Spinal cord (tissue), 10 donors: ENCODE data around the gene HIF1A. TPM values are rescaled to one million over a fixed set of nuclear protein-coding genes. Genes with fewer than 3 reads are reported as not detected.

Source experiments
- DNase-seq, 6 donors: peaks; one replicate each; pipeline versions ENCODE4 v3.0.0 to v3.0.0-alpha.2; 2013 to 2015; ENCODE audit warnings: low spot score in 6 of 6, low read depth in 4 of 6
- H3K27ac ChIP-seq: one replicate; pipeline ENCODE4 v1.5.1; 2013; ENCODE audit warnings: low read depth, low read length, control low read depth
- H3K27me3 ChIP-seq: one replicate; pipeline ENCODE4 v1.6.1; 2013; ENCODE audit warnings: low read length; ENCODE audit not compliant: control insufficient read depth, insufficient read depth
- H3K36me3 ChIP-seq: one replicate; pipeline ENCODE4 v1.6.1; 2013; ENCODE audit warnings: low read length; ENCODE audit not compliant: control insufficient read depth, insufficient read depth
- H3K4me1 ChIP-seq: one replicate; pipeline ENCODE4 v1.6.1; 2013; ENCODE audit warnings: low read length; ENCODE audit not compliant: control insufficient read depth, insufficient read depth
- H3K4me3 ChIP-seq: one replicate; pipeline ENCODE4 v1.5.1; 2013; ENCODE audit warnings: low read depth, low read length, control low read depth
- H3K9me3 ChIP-seq: one replicate; pipeline ENCODE4 v1.6.1; 2013; ENCODE audit warnings: low read length; ENCODE audit not compliant: control insufficient read depth, insufficient read depth
- WGBS: methylation state at CpG from one replicate; pipeline ENCODE4 v1.1.5; 2013; ENCODE audit warnings: missing lambda C conversion rate; ENCODE audit not compliant: insufficient coverage; 5-methylcytosine and 5-hydroxymethylcytosine counted together
- polyA plus RNA-seq, 2 donors: library from polyadenylated mRNA; unstranded; fragments of 120-200 nt; gene quantifications; one replicate each; pipeline ENCODE4 v1.2.1, GENCODE V29; 2013; ENCODE audit not compliant: insufficient read length in 2 of 2
- total RNA-seq, 2 donors: library from RNA; depleted of rRNA in 1 of 2; stranded (reverse); fragments of 120-200 nt in 1 of 2; fragments of >200 nt in 1 of 2; gene quantifications; one replicate each; pipeline versions ENCODE4 v1.2.3 to v1.2.4, GENCODE V29; 2013 to 2014
- donor health status: healthy.

Gene HIF1A
- total and polyA plus RNA-seq, 4 donors, result 92.8 to 167 (median 96.7) TPM

DNA sequence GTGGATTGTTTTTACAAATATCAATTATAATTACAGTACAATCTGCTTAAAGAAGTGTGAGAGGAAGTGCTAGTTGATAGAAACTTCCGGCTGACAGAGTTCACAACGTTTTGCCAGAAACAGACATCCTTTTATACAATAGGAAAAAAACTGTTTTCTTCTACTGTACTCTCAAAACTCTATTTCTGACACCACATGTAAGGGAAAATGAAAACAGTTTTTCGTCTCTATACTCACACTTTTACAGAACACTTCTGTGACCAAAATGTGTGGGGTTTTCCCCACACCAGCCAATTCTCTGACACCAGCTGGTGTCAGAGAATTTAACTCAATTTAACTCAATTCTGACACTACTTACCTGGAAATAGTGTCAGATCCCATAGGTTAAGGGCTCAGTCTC is 24.2 kb upstream of the HIF1A start:
- Histone ChIP-seq H3K27ac (no peak overlapping the region), H3K36me3 (no peaks in the 10 kb centered on the region), H3K4me3 (no peak overlapping the region), H3K27me3 (no peaks in the 10 kb centered on the region), H3K9me3 (no peaks in the 10 kb centered on the region), H3K4me1 (no peaks in the 10 kb centered on the region)
- 50% methylated on average over 1 of the region's 3 CpGs for WGBS
- DNase-seq, result no peak

GRCh38 chr14:61672796-61673195 is 22.5 kb upstream of the HIF1A start:
- no peak for DNase-seq
- no peaks in the 10 kb centered on the region for H3K4me1 ChIP-seq
- H3K27me3 ChIP-seq, result no peaks in the 10 kb centered on the region
- H3K27ac ChIP-seq, result no peak overlapping the region
- no peaks in the 10 kb centered on the region for H3K36me3 ChIP-seq
- no peak overlapping the region for H3K4me3 ChIP-seq
- 96% methylated on average over 4 of the region's 7 CpGs for WGBS
- H3K9me3 ChIP-seq, result no peaks in the 10 kb centered on the region

GRCh38 chr14:61673305-61673704 is 22.0 kb upstream of the HIF1A start:
- no peaks in the 10 kb centered on the region for H3K27me3 ChIP-seq
- no CpG with 5 or more reads among the region's 5 CpGs for WGBS

GRCh38 chr14:61675291-61675690 is 20.0 kb upstream of the HIF1A start:
- Histone ChIP-seq H3K9me3 (no peaks in the 10 kb centered on the region), H3K4me3 (no peak overlapping the region), H3K4me1 (no peaks in the 10 kb centered on the region), H3K27ac (no peak overlapping the region), H3K36me3 (no peaks in the 10 kb centered on the region), H3K27me3 (no peaks in the 10 kb centered on the region)
- no peak for DNase-seq
- 100% methylated on average over 2 of the region's 3 CpGs for WGBS

More at GRCh38 chr14:61673305-61673704, 22.0 kb upstream of the HIF1A start:
- H3K4me3 ChIP-seq, result no peak overlapping the region
- no peaks in the 10 kb centered on the region for H3K4me1 ChIP-seq
- H3K9me3 ChIP-seq, result no peaks in the 10 kb centered on the region
- no peaks in the 10 kb centered on the region for H3K36me3 ChIP-seq
- no peak for DNase-seq
- no peak overlapping the region for H3K27ac ChIP-seq

GRCh38 chr14:61677479-61677878 is 17.8 kb upstream of the HIF1A start:
- no peaks in the 10 kb centered on the region for H3K9me3 ChIP-seq
- H3K4me3 ChIP-seq, result no peak overlapping the region
- no peaks in the 10 kb centered on the region for H3K36me3 ChIP-seq
- no peak for DNase-seq
- no peaks in the 10 kb centered on the region for H3K27me3 ChIP-seq
- H3K4me1 ChIP-seq, result no peaks in the 10 kb centered on the region
- H3K27ac ChIP-seq, result no peak overlapping the region

GRCh38 chr14:61678975-61679374 is 16.3 kb upstream of the HIF1A start:
- WGBS, result 28% methylated on average over 2 of the region's 2 CpGs

DNA sequence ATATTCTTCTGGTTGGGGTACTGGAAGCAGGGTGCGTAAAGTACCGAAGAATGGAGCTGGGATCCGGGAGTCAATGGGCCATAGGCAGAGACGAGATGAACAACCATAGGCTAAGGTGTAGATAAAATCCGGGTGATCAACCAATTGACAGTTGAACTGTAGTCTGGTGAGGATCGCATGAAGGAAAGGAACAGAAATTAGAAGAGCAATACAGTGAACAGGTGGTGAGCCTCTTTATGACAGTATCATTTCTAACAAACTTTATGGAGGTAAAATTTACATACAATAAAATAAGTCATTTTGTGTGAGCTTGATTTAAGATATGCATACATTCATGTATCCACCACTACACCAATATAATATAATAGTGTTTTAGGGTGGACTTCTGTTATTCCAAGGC is 13.9 kb upstream of the HIF1A start:
- H3K9me3 ChIP-seq, result no peaks in the 10 kb centered on the region
- WGBS, result 95% methylated on average over 4 of the region's 6 CpGs
- DNase-seq, result no peak
- no peaks in the 10 kb centered on the region for H3K27me3 ChIP-seq
- H3K4me3 ChIP-seq, result no peak overlapping the region
- no peak overlapping the region for H3K27ac ChIP-seq
- no peaks in the 10 kb centered on the region for H3K36me3 ChIP-seq
- no peaks in the 10 kb centered on the region for H3K4me1 ChIP-seq

More at GRCh38 chr14:61678975-61679374, 16.3 kb upstream of the HIF1A start:
- no peak overlapping the region for H3K4me3 ChIP-seq
- H3K27me3 ChIP-seq, result no peaks in the 10 kb centered on the region
- peak in 1 of 6 donors; percentile 38 for DNase-seq
- H3K36me3 ChIP-seq, result no peaks in the 10 kb centered on the region
- no peaks in the 10 kb centered on the region for H3K9me3 ChIP-seq
- H3K4me1 ChIP-seq, result no peaks in the 10 kb centered on the region
- no peak overlapping the region for H3K27ac ChIP-seq

GRCh38 chr14:61683108-61683507 is 12.2 kb upstream of the HIF1A start:
- H3K27ac ChIP-seq, result no peak overlapping the region
- no CpG with 5 or more reads among the region's 2 CpGs for WGBS
- no peaks in the 10 kb centered on the region for H3K27me3 ChIP-seq
- H3K36me3 ChIP-seq, result no peaks in the 10 kb centered on the region
- H3K9me3 ChIP-seq, result no peaks in the 10 kb centered on the region
- no peaks in the 10 kb centered on the region for H3K4me1 ChIP-seq
- DNase-seq, result no peak
- H3K4me3 ChIP-seq, result no peak overlapping the region

DNA sequence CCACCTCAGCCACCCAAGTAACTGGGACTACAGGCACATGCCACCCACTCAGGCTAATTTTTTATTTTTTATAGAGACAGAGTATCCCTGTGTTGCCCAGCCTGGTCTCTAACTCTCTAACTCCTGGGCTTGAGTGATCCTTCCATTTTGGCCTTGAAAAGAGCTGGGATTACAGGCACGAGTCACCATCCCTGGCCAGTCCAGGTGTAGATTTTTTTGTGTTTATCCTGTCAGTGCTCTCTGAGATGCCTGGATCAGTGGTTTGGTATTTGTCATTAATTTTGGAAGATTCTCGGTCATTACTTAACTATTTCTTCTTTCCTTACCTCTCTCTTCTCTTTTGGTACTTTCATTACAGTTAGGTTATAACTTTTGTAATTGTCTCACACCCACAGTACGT is 5.3 kb upstream of the HIF1A start:
- H3K27ac ChIP-seq, result no peak overlapping the region
- H3K27me3 ChIP-seq, result no peaks in the 10 kb centered on the region
- no peaks in the 10 kb centered on the region for H3K9me3 ChIP-seq
- peaks cover 4% of the 10 kb centered on the region for H3K4me1 ChIP-seq
- DNase-seq, result no peak
- no peak overlapping the region for H3K4me3 ChIP-seq
- H3K36me3 ChIP-seq, result no peaks in the 10 kb centered on the region
- no CpG with 5 or more reads among the region's 3 CpGs for WGBS

DNA sequence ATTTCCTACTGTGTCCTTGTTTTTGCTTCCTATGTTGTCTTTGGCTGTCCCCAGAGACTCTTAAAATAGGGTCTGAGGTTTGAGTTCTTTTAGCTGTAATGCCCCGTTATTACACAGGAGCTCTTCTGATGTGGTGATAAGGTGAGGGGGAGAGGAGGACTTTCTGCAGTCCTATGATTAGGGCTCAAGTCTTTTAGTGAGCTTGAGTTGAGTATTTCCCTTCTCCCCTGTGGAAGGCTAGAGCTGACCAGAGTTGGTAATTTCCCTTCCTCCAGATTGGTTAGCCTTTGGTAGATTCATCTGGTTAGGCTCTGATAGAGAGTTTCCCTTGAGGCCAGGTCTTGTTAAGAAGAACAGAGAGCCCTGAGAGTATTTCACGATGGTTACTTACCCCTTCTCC is 4.3 kb upstream of the HIF1A start:
- no peaks in the 10 kb centered on the region for H3K27me3 ChIP-seq
- no CpG with 5 or more reads among the region's 2 CpGs for WGBS
- no peaks in the 10 kb centered on the region for H3K9me3 ChIP-seq

More for the DNA sequence above, 4.3 kb upstream of the HIF1A start:
- no peak for DNase-seq
- Histone ChIP-seq H3K27ac (no peak overlapping the region), H3K4me1 (peaks cover 4% of the 10 kb centered on the region), H3K4me3 (no peak overlapping the region), H3K36me3 (no peaks in the 10 kb centered on the region)
